MM.1S (cell line): ENCODE data around the gene LSM5.

Source experiments
- DNase-seq: peaks from one replicate; pipeline ENCODE4 v3.0.0-alpha.2; 2015
- H2AFZ ChIP-seq: fragments of 300-600 bp; sonication (generic); 2 replicates; pipeline ENCODE4 v1.6.0; 2016; ENCODE audit warnings: antibody characterized with exemption, low read length
- H3F3A ChIP-seq: fragments of 300-600 bp; sonication (generic); 2 replicates; pipeline ENCODE4 v1.6.1; 2016; ENCODE audit warnings: mild to moderate bottlenecking, antibody characterized with exemption, low read length, moderate library complexity, mixed read lengths; ENCODE audit not compliant: insufficient read depth
- H3K27ac ChIP-seq: fragments of 300-600 bp; sonication (generic); 2 replicates; pipeline ENCODE4 v1.5.1; 2016; ENCODE audit warnings: mild to moderate bottlenecking, low read length
- H3K27me3 ChIP-seq: fragments of 300-600 bp; sonication (generic); replicated peaks from 2 replicates; pipeline ENCODE4 v1.6.0; 2016; ENCODE audit warnings: low read length; ENCODE audit not compliant: insufficient read depth
- H3K36me3 ChIP-seq: fragments of 300-600 bp; sonication (generic); replicated peaks from 2 replicates; pipeline ENCODE4 v1.6.1; 2016; ENCODE audit warnings: mild to moderate bottlenecking, low read length, mixed read lengths; ENCODE audit not compliant: insufficient read depth
- H3K4me1 ChIP-seq: fragments of 300-600 bp; sonication (generic); 2 replicates; pipeline ENCODE4 v1.6.1; 2016; ENCODE audit warnings: low read length, mixed read lengths
- H3K4me2 ChIP-seq: fragments of 300-600 bp; sonication (generic); 2 replicates; pipeline ENCODE4 v1.6.0; 2016; ENCODE audit warnings: low read depth, low read length
- H3K4me3 ChIP-seq: fragments of 300-600 bp; sonication (generic); 2 replicates; pipeline ENCODE4 v1.5.1; 2016; ENCODE audit warnings: low read length, mixed read lengths
- H3K79me2 ChIP-seq: fragments of 300-600 bp; sonication (generic); 2 replicates; pipeline ENCODE4 v1.6.1; 2016; ENCODE audit warnings: mixed run types, low read length, mixed read lengths
- H3K9ac ChIP-seq: fragments of 300-600 bp; sonication (generic); 2 replicates; pipeline ENCODE4 v1.6.1; 2016; ENCODE audit warnings: low read length, mixed read lengths
- H3K9me2 ChIP-seq: fragments of 300-600 bp; sonication (generic); replicated peaks from 2 replicates; pipeline ENCODE4 v1.6.1; 2016; ENCODE audit warnings: mild to moderate bottlenecking, low read length, mixed read lengths; ENCODE audit not compliant: insufficient read depth
- H3K9me3 ChIP-seq: fragments of 300-600 bp; sonication (generic); replicated peaks from 2 replicates; pipeline ENCODE4 v1.6.1; 2016; ENCODE audit warnings: mild to moderate bottlenecking, low read length, mixed read lengths; ENCODE audit not compliant: insufficient read depth
- H4K20me1 ChIP-seq: fragments of 300-600 bp; sonication (generic); 2 replicates; pipeline ENCODE4 v1.6.1; 2016; ENCODE audit warnings: mild to moderate bottlenecking, low read length, moderate library complexity, mixed read lengths; ENCODE audit not compliant: insufficient read depth
- CTCF ChIP-seq: fragments of 300-600 bp; sonication (generic); IDR thresholded peaks from 2 replicates; pipeline ENCODE4 v1.5.1; 2016; ENCODE audit warnings: antibody characterized with exemption, low read length, mixed read lengths
- EZH2 ChIP-seq: fragments of 300-600 bp; sonication (generic); optimal IDR thresholded peaks from 2 replicates; pipeline ENCODE3; 2017; ENCODE audit warnings: low read depth, mild to moderate bottlenecking, antibody characterized with exemption, low read length, mixed read lengths
- EZH2phosphoT487 ChIP-seq: fragments of 300-600 bp; sonication (generic); IDR thresholded peaks from 2 replicates; pipeline ENCODE4 v1.6.1; 2018; ENCODE audit warnings: antibody characterized with exemption, low read length

The LSM5 gene

DNA sequence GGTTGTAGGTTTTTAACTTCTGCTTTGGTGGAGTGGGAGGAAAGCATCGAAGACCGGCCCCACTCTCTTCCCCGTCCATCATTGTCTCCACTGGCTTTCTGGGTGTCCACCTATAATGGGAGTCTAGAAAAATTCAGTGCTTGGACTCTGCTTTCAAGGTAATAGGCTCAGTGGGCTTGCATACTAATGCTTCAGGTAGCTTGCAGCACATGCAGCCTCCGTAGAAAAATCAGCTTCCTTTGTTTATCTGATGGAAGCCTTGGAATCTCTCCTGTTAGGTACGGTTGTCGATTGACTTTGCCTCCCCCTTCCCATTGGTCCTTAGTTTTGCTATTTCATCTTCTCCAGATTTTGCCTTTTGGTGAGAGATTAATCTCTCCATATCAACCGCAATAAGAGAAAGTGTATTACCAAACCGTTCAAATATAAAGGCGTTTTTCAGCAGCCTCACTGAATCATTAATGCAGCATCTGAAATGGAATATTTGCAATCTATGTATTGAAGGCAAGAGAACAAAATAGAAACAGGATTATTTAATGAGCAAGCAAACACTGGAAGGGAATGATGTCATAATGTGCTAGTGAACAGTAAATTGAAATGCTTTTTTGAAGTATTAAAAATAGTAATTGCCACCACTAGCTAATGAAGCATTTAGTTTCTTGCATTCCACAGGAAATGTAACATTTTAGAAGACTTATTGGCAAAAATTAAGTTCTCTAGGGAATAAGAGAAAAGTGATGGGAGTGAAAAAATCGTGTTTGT, 6.1 kb upstream of the LSM5 start:
- no peaks in the 10 kb centered on the region for H3K36me3 ChIP-seq
- peak overlapping the region; percentile 78 for H2AFZ ChIP-seq
- H3K9me2 ChIP-seq: no peaks in the 10 kb centered on the region
- peak overlapping the region; percentile 92 for H3K9ac ChIP-seq
- peak overlapping the region; percentile 77 for H3K4me3 ChIP-seq
- peak overlapping the region; percentile 88 for H3K4me2 ChIP-seq
- no peak for DNase-seq
- H3K79me2 ChIP-seq: peaks cover 58% of the 10 kb centered on the region
- H4K20me1 ChIP-seq: 0 out of 2 replicates have a peak, but pooled peaks cover 3% of the 10 kb centered on the region
- peaks cover 13% of the 10 kb centered on the region; the same call in 1 of the 2 replicates for H3F3A ChIP-seq
- no peaks in the 10 kb centered on the region for H3K9me3 ChIP-seq
- H3K4me1 ChIP-seq: peaks cover 14% of the 10 kb centered on the region; the same call in 1 of the 2 replicates
- H3K27ac ChIP-seq: peak overlapping the region; percentile 74; the same call in 1 of the 2 replicates
- no peaks in the 10 kb centered on the region for H3K27me3 ChIP-seq
- no peak for TF ChIP-seq CTCF
- TF ChIP-seq EZH2: no peak
- no peak for TF ChIP-seq EZH2phosphoT487

- Histone ChIP-seq H3K4me3 (peak within 1 kb of the TSS; percentile 89), H3K79me2 (peaks cover 50% of the 10 kb centered on the region)
- DNase-seq: peak; percentile 95
Measured at GRCh38 chr7:32495298-32496051, 5.3 kb upstream of the LSM5 start, which contains the start of gene AVL9. TSS of gene AVL9 (plus strand) at chr7:32495489. CDS start at chr7:32495710, 221 bp downstream.

DNA sequence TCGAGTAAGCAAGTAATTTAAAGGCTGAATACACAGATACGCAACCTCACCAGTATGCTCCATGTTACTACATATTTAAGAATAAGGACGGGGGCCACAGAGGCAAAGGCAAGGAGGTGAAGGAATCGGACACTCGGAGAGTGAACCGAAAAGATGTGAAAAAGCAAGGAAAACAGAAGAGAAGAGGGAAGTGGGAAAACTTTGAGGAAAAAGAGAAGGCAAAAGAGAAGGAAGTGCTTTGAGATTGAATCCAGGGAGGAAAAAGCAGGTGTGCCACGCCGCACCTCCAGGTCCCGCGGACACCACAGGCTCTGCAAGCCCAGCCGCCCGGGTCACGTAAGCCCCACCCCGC, 4.7 kb upstream of the LSM5 start:
- Histone ChIP-seq H3K27ac (no peak overlapping the region), H3K79me2 (peaks cover 48% of the 10 kb centered on the region)
- TF ChIP-seq CTCF: no peak

More at GRCh38 chr7:32495298-32496051, 5.3 kb upstream of the LSM5 start, which contains the start of gene AVL9:
- no peaks in the 10 kb centered on the region for H3K9me2 ChIP-seq
- TF ChIP-seq EZH2phosphoT487: no peak
- no peak for TF ChIP-seq CTCF
- H3K36me3 ChIP-seq: no peaks in the 10 kb centered on the region
- H3K9ac ChIP-seq: peak within 1 kb of the TSS; percentile 92
- no peaks in the 10 kb centered on the region for H3K27me3 ChIP-seq
- peaks cover 9% of the 10 kb centered on the region; the same call in 1 of the 2 replicates for H3K4me1 ChIP-seq
- H2AFZ ChIP-seq: peak within 1 kb of the TSS; percentile 96
- H3K4me2 ChIP-seq: peak within 1 kb of the TSS; percentile 93
- no peaks in the 10 kb centered on the region for H4K20me1 ChIP-seq
- peaks cover 11% of the 10 kb centered on the region for H3F3A ChIP-seq
- no peaks in the 10 kb centered on the region for H3K9me3 ChIP-seq
- H3K27ac ChIP-seq: peak within 1 kb of the TSS; percentile 74

More for the DNA sequence above, 4.7 kb upstream of the LSM5 start:
- H3K36me3 ChIP-seq: no peaks in the 10 kb centered on the region
- DNase-seq: no peak
- peak overlapping the region; percentile 89 for H3K4me3 ChIP-seq
- H3F3A ChIP-seq: peaks cover 13% of the 10 kb centered on the region
- peak overlapping the region; percentile 93 for H3K4me2 ChIP-seq
- peaks cover 9% of the 10 kb centered on the region; the same call in 1 of the 2 replicates for H3K4me1 ChIP-seq
- peak overlapping the region; percentile 96 for H2AFZ ChIP-seq
- peak overlapping the region; percentile 70; the same call in 1 of the 2 replicates for H3K9ac ChIP-seq
- no peaks in the 10 kb centered on the region for H3K9me2 ChIP-seq
- no peaks in the 10 kb centered on the region for H3K27me3 ChIP-seq
- no peaks in the 10 kb centered on the region for H3K9me3 ChIP-seq
- no peaks in the 10 kb centered on the region for H4K20me1 ChIP-seq
